ENCODE data around the gene PTX3. TPM values are rescaled to one million over a fixed set of nuclear protein-coding genes. Genes with fewer than 3 reads are reported as not detected.

Gene PTX3
- total RNA-seq, 2 experiments from 2014 or later, result 0.10 TPM; not detected in 1

DNA sequence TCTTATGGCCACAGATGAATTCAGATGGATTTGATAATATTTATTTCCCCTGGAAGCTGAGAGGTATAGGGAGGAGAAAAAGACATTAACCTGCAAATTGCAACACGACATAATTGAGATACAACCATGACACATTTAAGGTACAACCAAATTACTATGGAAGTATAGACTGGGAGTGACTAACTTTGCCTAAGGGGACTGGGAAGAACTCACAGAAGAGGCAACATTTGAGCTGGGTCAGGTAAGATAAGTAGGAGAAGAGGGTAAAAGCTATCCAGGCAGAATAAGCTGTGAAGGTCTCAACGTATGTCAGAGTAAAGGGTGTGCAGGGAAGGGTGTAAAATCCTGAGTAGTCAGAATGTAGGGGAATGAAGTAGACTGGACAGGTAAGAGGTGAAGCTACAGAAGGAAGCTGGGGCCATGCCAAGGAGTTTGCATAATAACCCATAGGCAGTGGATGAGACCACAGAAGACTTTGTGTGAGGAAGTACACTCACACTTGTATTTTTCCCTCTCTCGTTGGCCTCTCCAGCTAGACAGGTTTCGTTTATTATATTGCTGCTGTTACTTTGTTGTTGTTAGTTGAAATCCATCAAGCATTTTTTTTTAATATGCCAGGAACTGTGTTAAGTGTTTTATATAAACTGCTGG is 28.0 kb upstream of the PTX3 start:
- Mint-ChIP-seq H3K36me3 (no peaks in the 10 kb centered on the region), H3K27ac (no peak overlapping the region), H3K4me3 (no peak overlapping the region), H3K4me1 (ENCODE audit: low read depth) (no peaks in the 10 kb centered on the region), H3K27me3 (no peaks in the 10 kb centered on the region), H3K9me3 (no peaks in the 10 kb centered on the region)
- POLR2A ChIA-PET, result no interaction called here
- DNase-seq, result no peak
- intact Hi-C loops (cut with micrococcal nuclease), result no loop called here
- CTCF ChIA-PET, result no interaction called here

DNA sequence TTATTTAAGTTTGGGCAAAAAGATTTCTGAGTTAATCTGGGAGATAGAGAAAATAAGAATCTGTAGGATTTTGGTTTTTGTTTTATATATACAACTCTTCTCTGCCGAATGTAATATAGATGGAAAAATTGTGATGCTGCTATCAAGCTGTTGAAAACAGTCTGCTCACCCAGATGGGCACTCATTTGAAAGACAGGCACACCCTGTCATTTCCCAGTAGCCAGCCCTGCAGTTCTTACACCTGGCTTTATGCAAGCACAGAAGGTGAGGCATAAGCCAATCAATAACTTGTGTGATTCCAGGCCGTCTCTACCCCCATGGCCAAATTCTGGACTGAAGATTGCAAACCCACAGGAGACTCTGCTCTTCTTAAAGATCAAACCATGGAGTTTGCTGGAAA is 27.1 kb upstream of the PTX3 start:
- H3K36me3 Mint-ChIP-seq, result no peaks in the 10 kb centered on the region
- intact Hi-C loops (cut with micrococcal nuclease), result no loop called here
- CTCF ChIA-PET, result interaction anchor here (0.6 kb wide), 1 partner anchor 971 kb away, joined by 3 read pairs; no protein-coding TSS in a partner anchor
- POLR2A ChIA-PET, result no interaction called here
- H3K4me3 Mint-ChIP-seq, result no peak overlapping the region
- H3K27me3 Mint-ChIP-seq, result no peaks in the 10 kb centered on the region
- no peaks in the 10 kb centered on the region for H3K9me3 Mint-ChIP-seq
- no peaks in the 10 kb centered on the region for H3K4me1 Mint-ChIP-seq (ENCODE audit: low read depth)
- DNase-seq, result no peak
- no peak overlapping the region for H3K27ac Mint-ChIP-seq

DNA sequence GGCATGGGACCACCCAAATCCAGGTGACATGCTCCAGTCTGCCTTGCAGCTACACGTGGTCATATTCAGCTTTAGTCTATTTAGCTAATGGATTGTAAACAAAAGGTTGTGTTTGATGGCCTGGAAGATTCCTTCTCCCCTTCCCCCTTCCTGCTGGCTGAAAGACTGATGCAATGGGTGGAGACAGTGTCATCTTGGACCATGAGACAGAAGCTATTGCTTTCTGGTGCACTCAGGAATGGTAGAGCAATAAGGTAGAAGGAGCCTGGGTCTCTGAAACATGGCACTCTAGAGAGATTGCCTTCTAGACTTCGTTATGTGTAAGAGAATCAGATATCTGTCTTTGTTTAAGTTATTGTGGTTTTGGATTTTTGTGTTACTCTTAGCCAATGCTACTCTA is 25.7 kb upstream of the PTX3 start:
- intact Hi-C loops (cut with micrococcal nuclease), result no loop called here
- ChIA-PET POLR2A (no interaction called here), CTCF (no interaction called here)
- no peak for DNase-seq
- no peak overlapping the region for H3K4me3 Mint-ChIP-seq
- no peaks in the 10 kb centered on the region for H3K4me1 Mint-ChIP-seq (ENCODE audit: low read depth)
- no peak overlapping the region for H3K27ac Mint-ChIP-seq
- H3K27me3 Mint-ChIP-seq, result peaks cover 3% of the 10 kb centered on the region
- H3K36me3 Mint-ChIP-seq, result no peaks in the 10 kb centered on the region
- no peaks in the 10 kb centered on the region for H3K9me3 Mint-ChIP-seq

DNA sequence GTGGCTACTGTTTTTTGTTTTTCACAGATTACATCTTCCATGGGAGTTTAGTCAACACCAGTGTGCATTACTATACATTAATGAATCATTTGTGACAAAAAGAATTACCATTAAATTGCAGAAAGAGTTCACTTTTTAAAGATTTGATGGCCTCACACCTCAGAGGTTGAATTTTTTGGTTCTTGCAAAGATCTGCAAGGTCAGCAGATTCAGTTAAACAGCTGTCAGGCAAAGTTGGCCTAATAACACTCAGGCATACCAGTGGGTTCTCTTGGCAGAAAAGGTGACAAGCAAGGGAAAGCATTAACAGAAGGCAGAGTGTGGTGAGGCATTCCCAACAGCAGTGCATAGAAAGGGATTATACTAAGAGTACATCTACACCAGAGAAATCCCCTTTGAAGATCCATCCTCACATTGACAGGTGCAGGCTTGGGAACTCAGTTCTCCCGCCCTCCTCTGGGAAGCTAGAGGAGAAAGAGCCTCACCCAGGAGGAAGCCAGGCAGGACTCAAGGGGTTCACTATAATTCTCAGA is 24.3 kb upstream of the PTX3 start:
- H3K27me3 Mint-ChIP-seq, result peaks cover 3% of the 10 kb centered on the region

DNA sequence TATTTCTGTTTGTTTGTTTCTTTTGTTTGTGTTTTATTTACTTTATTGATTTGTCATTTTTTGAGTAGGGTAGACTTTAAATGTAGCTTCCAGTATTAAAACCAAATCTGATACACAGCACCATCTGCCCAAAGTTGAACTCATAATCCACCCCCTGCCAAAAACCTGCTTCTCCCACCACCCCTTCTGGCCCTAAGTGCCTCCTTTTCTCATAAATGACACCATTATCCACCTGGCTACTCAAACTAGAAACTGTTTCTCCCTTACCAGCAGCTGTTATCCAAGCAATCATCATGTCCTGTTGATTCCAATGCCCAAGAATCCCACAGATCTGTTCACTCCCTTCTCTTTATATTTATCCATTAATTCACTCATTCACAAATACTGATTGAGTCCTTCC is 21.8 kb upstream of the PTX3 start:
- Mint-ChIP-seq H3K4me3 (no peak overlapping the region), H3K9me3 (peaks cover 3% of the 10 kb centered on the region), H3K27me3 (peaks cover 3% of the 10 kb centered on the region), H3K4me1 (ENCODE audit: low read depth) (no peaks in the 10 kb centered on the region), H3K27ac (no peak overlapping the region), H3K36me3 (no peaks in the 10 kb centered on the region)
- intact Hi-C loops (cut with micrococcal nuclease), result no loop called here
- ChIA-PET CTCF (no interaction called here), POLR2A (no interaction called here)
- DNase-seq, result no peak

More for the DNA sequence above, 24.3 kb upstream of the PTX3 start:
- ChIA-PET POLR2A (no interaction called here), CTCF (no interaction called here)
- no peak overlapping the region for H3K4me3 Mint-ChIP-seq
- H3K27ac Mint-ChIP-seq, result no peak overlapping the region
- no peaks in the 10 kb centered on the region for H3K9me3 Mint-ChIP-seq
- no peak for DNase-seq
- intact Hi-C loops (cut with micrococcal nuclease), result no loop called here
- no peaks in the 10 kb centered on the region for H3K4me1 Mint-ChIP-seq (ENCODE audit: low read depth)
- no peaks in the 10 kb centered on the region for H3K36me3 Mint-ChIP-seq

DNA sequence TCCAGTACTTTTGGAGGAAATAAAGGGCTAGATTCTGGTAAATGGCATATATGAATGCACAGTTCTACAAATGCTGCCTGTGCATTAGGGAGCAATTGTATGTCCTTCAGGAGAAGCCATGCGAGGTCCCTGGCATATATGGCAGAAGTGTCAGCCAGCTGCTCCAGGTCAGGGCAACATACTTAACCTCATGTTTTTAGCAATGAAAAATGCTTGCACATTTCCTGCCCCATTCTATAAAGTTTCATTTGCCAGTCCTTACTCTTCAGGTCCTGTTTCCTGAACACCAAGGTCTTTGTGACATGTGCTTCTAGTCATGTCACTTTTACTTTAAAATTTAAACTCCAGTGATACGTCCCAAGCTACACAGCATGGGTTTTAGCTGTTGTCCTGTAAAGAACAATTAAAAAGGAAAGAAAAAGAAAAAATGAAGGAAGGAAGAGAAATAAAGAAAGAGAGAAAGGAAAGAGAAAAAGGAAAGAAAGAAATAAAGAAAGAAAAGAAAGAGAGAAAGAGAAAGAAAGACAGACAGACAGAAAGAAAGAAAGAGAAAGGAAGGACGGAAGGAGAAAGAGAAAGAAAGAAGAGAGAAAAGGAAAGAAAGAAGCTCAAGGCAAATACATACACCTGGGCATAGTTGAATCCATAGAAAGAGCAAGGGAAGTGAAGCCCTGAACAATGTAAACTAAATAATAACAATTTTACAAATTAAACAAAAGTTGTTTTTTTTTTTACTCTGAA is 20.1 kb upstream of the PTX3 start:
- Mint-ChIP-seq H3K4me1 (ENCODE audit: low read depth) (no peaks in the 10 kb centered on the region), H3K4me3 (no peak overlapping the region), H3K27ac (no peak overlapping the region), H3K9me3 (peaks cover 3% of the 10 kb centered on the region), H3K36me3 (no peaks in the 10 kb centered on the region), H3K27me3 (peaks cover 3% of the 10 kb centered on the region)
- ChIA-PET CTCF (no interaction called here), POLR2A (no interaction called here)
- no peak for DNase-seq
- intact Hi-C loops (cut with micrococcal nuclease), result no loop called here

DNA sequence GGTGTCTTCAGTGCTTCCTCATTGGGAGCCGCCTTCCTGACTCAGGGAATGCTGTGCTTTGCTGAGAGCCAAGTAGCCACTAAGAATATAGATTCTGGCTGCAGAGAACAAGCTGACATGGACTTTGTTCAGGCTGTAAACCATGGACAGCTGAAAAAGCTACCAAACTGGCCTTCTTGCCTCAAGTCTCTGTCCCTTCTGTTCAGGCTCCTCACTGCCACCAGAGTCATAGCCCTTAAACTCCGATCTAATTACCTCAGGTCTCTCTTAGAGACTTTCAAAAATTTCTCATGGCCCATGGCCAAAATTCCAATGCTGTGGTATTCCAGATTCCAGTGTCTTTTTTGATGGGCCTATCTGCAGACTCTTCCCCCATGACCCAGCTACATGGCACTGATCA is 19.4 kb upstream of the PTX3 start:
- Mint-ChIP-seq H3K4me3 (no peak overlapping the region), H3K27ac (no peak overlapping the region), H3K9me3 (peaks cover 3% of the 10 kb centered on the region), H3K36me3 (no peaks in the 10 kb centered on the region), H3K4me1 (ENCODE audit: low read depth) (no peaks in the 10 kb centered on the region), H3K27me3 (peaks cover 3% of the 10 kb centered on the region)
- intact Hi-C loops (cut with micrococcal nuclease), result no loop called here
- POLR2A ChIA-PET, result no interaction called here
- CTCF ChIA-PET, result no interaction called here
- DNase-seq, result no peak

DNA sequence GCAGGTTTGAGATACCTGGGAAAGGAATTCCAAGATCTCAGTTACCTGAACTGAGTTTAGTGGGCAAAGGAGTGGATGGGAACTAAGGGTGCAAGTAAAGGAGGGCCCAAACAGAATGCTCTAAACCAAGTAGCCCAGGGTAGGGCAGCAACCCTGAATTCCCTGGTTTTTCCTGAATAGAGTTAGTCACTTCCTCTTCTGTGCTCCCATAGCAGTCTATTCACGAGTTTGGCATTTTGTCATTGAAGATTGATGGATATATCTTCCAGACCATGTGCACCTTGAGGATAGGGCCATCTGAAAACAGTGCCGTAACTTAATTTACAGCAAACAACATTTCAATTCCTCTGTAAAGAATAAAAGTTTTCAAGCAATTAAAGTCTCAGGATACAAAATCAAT is 18.5 kb upstream of the PTX3 start:
- intact Hi-C loops (cut with micrococcal nuclease), result no loop called here
- H3K4me1 Mint-ChIP-seq (ENCODE audit: low read depth), result no peaks in the 10 kb centered on the region
- POLR2A ChIA-PET, result no interaction called here
- CTCF ChIA-PET, result no interaction called here
- DNase-seq, result no peak
- peaks cover 3% of the 10 kb centered on the region for H3K9me3 Mint-ChIP-seq
- no peak overlapping the region for H3K4me3 Mint-ChIP-seq
- no peak overlapping the region for H3K27ac Mint-ChIP-seq
- H3K27me3 Mint-ChIP-seq, result peaks cover 3% of the 10 kb centered on the region
- H3K36me3 Mint-ChIP-seq, result no peaks in the 10 kb centered on the region

DNA sequence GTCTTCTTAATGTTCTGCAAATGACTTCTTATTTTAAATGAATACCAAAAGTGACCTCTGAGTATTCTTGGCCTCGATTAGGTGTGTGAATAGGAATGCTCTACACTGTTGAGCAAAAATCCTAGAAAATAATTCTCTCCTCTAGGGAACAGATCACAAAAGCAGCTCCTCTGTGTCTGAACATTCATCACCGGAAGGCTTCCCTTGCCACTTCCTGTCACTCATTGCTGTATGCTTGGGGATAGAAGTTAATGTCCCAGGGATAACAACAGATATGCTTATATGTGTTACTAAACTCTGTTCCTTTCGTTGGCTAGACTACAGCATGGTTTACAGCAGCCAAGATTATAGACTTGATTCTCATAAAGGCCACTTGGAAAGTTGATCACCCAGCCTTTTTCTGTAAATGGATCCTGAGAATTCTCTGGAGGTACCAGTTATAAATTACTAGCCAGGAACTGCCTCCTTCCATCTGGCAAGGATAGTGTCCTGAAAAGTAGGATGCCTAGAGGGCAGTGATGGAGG is 16.0 kb upstream of the PTX3 start:
- ChIA-PET CTCF (no interaction called here), POLR2A (no interaction called here)
- H3K36me3 Mint-ChIP-seq, result no peaks in the 10 kb centered on the region
- peaks cover 3% of the 10 kb centered on the region for H3K9me3 Mint-ChIP-seq
- H3K4me1 Mint-ChIP-seq (ENCODE audit: low read depth), result no peaks in the 10 kb centered on the region
- no peaks in the 10 kb centered on the region for H3K27me3 Mint-ChIP-seq
- H3K4me3 Mint-ChIP-seq, result no peak overlapping the region
- intact Hi-C loops (cut with micrococcal nuclease), result no loop called here
- DNase-seq, result no peak
- H3K27ac Mint-ChIP-seq, result no peak overlapping the region

DNA sequence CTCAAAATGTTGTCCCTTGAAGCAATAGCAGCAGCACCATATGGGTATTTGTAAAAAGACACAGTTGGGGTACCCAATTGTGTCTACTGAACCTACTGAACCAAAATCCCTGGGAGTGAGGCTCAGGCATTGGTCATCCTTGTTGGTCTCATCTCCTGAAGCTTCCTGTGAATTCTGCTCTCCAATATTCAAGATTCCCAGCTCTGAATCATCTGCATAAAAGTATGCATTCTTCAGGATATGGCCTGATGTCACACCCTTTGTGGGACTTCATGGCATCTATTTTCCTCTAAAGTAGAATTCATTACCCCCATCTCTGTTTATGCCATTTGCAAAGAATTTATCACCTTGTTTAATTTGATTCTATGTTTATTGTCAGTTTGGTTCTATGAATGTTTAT is 13.3 kb upstream of the PTX3 start:
- no peaks in the 10 kb centered on the region for H3K36me3 Mint-ChIP-seq
- no peak for DNase-seq
- H3K9me3 Mint-ChIP-seq, result peaks cover 3% of the 10 kb centered on the region
- intact Hi-C loops (cut with micrococcal nuclease), result no loop called here
- ChIA-PET POLR2A (no interaction called here), CTCF (no interaction called here)
- no peaks in the 10 kb centered on the region for H3K27me3 Mint-ChIP-seq
- no peaks in the 10 kb centered on the region for H3K4me1 Mint-ChIP-seq (ENCODE audit: low read depth)
- no peak overlapping the region for H3K4me3 Mint-ChIP-seq
- H3K27ac Mint-ChIP-seq, result no peak overlapping the region

DNA sequence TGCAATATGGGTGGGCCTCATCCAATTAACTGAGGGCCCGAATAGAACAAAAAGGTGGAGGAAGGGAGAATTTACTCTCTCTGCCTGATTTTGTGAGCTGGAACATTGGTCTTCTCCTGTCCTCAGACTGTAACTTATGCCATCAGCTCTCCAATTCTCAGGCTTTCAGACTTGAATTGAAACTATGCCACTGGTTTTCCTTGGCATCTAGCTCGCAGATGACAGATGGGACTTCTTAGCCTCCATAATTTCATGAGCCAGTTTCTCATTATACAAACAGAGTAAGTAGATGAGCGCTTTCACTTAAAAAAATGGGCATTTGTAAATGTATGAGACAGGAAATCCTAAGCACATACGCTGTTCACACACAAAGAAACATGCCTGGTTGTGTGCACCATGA is 8.7 kb upstream of the PTX3 start:
- DNase-seq, result no peak
- ChIA-PET CTCF (no interaction called here), POLR2A (no interaction called here)
- no peaks in the 10 kb centered on the region for H3K9me3 Mint-ChIP-seq
- H3K4me3 Mint-ChIP-seq, result no peak overlapping the region
- H3K4me1 Mint-ChIP-seq (ENCODE audit: low read depth), result no peaks in the 10 kb centered on the region
- intact Hi-C loops (cut with micrococcal nuclease), result no loop called here
- no peaks in the 10 kb centered on the region for H3K36me3 Mint-ChIP-seq
- no peaks in the 10 kb centered on the region for H3K27me3 Mint-ChIP-seq
- H3K27ac Mint-ChIP-seq, result no peak overlapping the region

DNA sequence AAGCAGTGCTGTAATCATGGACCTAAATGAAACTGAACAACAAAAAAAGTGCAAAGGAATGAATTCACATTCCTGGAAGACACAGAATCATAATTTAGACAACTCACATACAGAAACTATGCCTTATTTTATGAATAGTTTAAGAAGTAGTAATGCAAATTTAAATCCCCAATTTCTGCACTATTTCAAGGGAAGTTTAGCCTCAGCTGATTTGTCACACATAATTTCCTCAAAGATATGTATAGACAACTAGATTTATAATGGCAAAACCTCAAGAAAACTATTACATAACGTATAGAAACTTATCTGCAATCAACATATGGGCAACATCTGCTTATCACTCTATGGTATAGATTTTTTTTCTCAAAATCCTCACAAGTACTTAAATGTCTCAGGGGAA is 7.8 kb upstream of the PTX3 start:
- H3K27me3 Mint-ChIP-seq, result no peaks in the 10 kb centered on the region
- no peaks in the 10 kb centered on the region for H3K4me1 Mint-ChIP-seq (ENCODE audit: low read depth)
- H3K36me3 Mint-ChIP-seq, result no peaks in the 10 kb centered on the region
- DNase-seq, result no peak
- no peak overlapping the region for H3K4me3 Mint-ChIP-seq
- H3K27ac Mint-ChIP-seq, result no peak overlapping the region
- CTCF ChIA-PET, result no interaction called here
- POLR2A ChIA-PET, result no interaction called here
- no peaks in the 10 kb centered on the region for H3K9me3 Mint-ChIP-seq
- intact Hi-C loops (cut with micrococcal nuclease), result no loop called here

DNA sequence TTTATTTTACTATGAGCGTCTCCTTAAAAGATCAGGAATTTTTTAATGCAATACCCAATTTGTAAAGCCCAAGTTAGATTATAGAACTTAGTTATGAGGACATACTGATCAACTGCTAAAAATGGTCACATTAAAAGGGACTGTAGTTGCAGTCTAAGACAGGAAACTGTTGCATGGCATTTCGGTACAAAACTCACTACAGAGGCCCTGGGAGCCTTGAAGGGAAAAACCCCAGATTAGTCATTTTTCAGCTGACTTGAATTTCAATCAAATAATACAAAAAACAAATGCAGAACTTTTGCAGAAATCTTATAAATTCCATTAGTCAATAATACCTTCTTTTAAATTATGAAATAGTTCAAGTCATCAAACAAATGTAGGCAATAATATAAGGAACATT is 6.9 kb upstream of the PTX3 start:
- Mint-ChIP-seq H3K4me3 (no peak overlapping the region), H3K27me3 (no peaks in the 10 kb centered on the region), H3K27ac (no peak overlapping the region), H3K4me1 (ENCODE audit: low read depth) (no peaks in the 10 kb centered on the region), H3K9me3 (no peaks in the 10 kb centered on the region), H3K36me3 (no peaks in the 10 kb centered on the region)
- intact Hi-C loops (cut with micrococcal nuclease), result no loop called here
- CTCF ChIA-PET, result no interaction called here
- DNase-seq, result no peak
- POLR2A ChIA-PET, result no interaction called here
